Ishikawa (cell line): Measurements from ENCODE around the gene C1QC.

Experiments
- CEBPB ChIP-seq: IDR thresholded peaks from 2 replicates; pipeline ENCODE4 v1.6.1; 2012
- CREB1 ChIP-seq: IDR thresholded peaks from 2 replicates; pipeline ENCODE4 v1.6.1; 2012; ENCODE audit warnings: low read depth
- EP300 ChIP-seq: IDR thresholded peaks from 2 replicates; pipeline ENCODE4 v1.6.1; 2012; ENCODE audit warnings: borderline replicate concordance
- FOXM1 ChIP-seq: IDR thresholded peaks from 2 replicates; pipeline ENCODE4 v1.6.1; 2012; ENCODE audit warnings: low read depth, borderline replicate concordance
- RAD21 ChIP-seq: IDR thresholded peaks from 2 replicates; pipeline ENCODE4 v1.6.1; 2012; ENCODE audit warnings: low read depth
- REST ChIP-seq: IDR thresholded peaks from 2 replicates; pipeline ENCODE4 v1.6.1; 2012; ENCODE audit warnings: low read depth, mild to moderate bottlenecking
- TAF1 ChIP-seq: IDR thresholded peaks from 2 replicates; pipeline ENCODE4 v1.6.1; 2012; ENCODE audit warnings: low read depth, mild to moderate bottlenecking
- TEAD4 ChIP-seq: IDR thresholded peaks from 2 replicates; pipeline ENCODE4 v1.6.1; 2012
- YY1 ChIP-seq: IDR thresholded peaks from 2 replicates; pipeline ENCODE4 v1.6.1; 2012; ENCODE audit warnings: low read depth
- ZBTB7A ChIP-seq: IDR thresholded peaks from 2 replicates; pipeline ENCODE4 v1.6.1; 2012; ENCODE audit warnings: low read depth
- TF ChIP-seq, protein P1 (sequence below): IDR thresholded peaks from 2 replicates; pipeline ENCODE4 v1.6.1; 2012

DNA sequence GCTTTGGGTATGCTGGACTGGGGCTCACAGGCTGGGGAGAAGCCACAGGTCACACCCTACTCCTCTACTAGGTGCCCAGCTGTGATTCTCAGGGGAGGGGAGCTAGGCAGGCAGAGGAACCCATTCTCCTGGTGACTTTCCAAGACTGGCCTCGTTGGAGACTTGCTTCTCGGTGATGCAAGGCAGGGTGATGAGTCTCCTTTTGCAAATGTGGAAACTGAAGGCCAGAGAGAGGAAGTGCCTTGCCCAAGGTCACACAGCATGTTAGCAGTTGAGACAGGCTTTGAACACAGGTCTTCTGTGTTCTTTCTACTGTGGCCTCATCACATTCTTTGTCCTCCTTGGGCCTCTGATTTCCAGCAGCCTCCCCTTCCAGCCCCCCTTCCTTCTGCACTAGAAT is 27.5 kb upstream of the C1QC start:
- TF ChIP-seq FOXM1, result no peak
- TF ChIP-seq CEBPB, result no peak
- TF ChIP-seq RAD21, result no peak
- TF ChIP-seq, protein P1, sequence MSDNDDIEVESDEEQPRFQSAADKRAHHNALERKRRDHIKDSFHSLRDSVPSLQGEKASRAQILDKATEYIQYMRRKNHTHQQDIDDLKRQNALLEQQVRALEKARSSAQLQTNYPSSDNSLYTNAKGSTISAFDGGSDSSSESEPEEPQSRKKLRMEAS, result no peak
- no peak for TF ChIP-seq EP300
- TF ChIP-seq REST, result no peak
- no peak for TF ChIP-seq TEAD4
- TF ChIP-seq ZBTB7A, result no peak
- TF ChIP-seq TAF1, result no peak
- TF ChIP-seq YY1, result no peak
- TF ChIP-seq CREB1, result no peak
